Measurements from ENCODE around the gene CPED1.
"Not testable (repeated sequence)": the region's sequence is repeated elsewhere in the genome, so short reads cannot be mapped to it uniquely, and the experiment has no call there.

Gene CPED1

GRCh38 chr7:121300685-121301420 lies 312.3 kb downstream of the CPED1 start:
- no peak for DNase-seq

- no peak for DNase-seq
These were observed 313.1 kb downstream of the CPED1 start for GRCh38 chr7:121301446-121302213.

GRCh38 chr7:121302214-121302745 lies 313.8 kb downstream of the CPED1 start:
- DNase-seq, result no peak

DNA sequence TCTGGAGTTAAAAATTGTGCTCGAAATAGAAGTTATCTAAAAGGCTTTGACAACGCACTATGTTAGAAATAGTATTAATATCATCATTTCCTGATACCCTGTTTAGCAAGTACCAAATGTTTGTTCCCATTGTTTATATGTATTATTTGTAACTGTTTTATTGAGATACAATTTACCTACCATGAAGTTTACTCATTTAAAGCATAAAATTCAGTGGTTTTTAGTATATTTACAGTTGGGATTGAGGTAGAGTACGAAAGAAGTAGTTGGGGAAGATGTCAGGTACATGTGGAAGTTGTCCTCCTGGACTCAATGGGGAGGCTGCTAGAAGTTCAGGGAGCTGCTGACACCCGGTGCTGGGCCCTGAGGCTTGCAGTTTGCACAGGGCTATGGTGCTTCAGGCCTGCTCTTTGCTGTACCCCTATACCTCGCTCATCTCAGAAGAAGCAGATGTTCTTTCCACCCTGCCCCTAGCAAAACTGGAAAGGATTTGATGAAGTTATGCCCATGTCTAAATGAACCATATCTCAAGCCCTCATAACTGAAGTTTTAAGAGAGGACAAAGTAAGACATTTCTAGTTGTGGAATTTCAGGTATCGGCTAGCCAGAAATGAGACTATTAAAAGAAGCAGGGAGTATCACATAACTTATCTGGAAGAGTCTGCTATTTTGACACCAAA lies 315.1 kb downstream of the CPED1 start:
- DNase-seq, result no peak

- no peak for DNase-seq
These were observed 315.7 kb downstream of the CPED1 start for GRCh38 chr7:121304102-121304658.

DNA sequence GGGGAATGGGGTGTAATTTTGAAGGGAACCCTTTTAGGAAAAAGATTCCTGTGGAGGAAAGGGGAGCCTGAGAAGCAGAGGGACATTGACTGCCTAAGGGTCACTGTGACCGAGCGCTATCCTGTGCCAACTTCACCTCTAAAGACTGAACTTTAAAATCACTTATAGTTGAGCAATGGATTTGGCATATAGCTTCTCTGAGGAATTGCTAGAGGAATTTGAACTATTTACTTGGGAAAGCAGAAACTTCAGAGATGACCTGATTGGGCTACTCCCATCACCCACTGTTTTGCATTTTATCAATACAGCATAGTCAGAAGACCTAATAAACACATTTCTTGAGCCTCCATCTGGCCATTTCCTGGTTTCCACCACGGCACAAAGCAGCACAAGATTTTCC lies 316.6 kb downstream of the CPED1 start:
- no peak for DNase-seq

GRCh38 chr7:121306565-121306964 lies 318.1 kb downstream of the CPED1 start:
- no peak for DNase-seq

GRCh38 chr7:121307021-121307574 lies 318.6 kb downstream of the CPED1 start:
- no peak for DNase-seq

- DNase-seq, result no peak
These were observed 324.8 kb downstream of the CPED1 start for GRCh38 chr7:121313220-121313792.

DNA sequence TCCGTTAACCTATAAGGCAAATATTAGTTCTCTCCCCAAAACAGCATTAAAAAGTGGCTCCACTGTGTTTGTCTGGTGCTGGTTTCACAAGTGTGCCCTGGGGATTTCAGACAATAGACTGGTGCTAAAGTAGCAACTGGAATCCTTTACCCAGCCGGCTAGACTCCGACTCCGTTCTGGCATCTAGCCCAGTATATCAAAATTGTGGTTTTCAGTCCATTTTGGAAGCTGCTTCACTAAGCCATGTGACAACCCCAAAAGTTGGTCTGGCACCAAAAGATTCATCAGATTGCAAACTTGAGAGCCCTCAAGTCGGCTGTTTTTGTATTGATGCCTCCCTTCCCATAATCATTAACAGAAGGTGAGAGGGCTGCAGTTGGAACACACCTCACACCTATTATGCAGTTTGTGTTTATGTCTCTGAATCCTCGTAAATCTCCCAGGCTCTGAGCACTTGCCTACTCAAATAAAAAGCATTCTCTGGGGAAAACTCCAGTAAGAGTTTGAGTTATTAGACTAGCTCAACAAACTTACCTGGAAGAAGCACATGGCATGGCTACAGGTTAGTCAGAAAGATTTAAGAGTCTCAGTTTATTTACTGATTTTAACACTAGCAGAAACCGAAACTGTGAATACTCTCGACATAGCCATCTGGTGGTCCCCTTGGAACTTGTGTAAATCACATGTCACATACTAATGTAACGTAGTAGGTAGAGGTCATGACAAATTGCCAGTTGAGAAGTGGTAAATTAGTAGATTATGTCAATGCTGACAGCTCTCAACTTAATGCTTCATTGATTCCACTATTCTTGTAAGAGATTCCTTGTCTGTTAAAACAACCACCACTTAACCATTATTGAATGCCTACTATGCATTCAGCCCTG lies 325.5 kb downstream of the CPED1 start:
- no peak for DNase-seq

- not testable (repeated sequence) for DNase-seq
These were observed 326.7 kb downstream of the CPED1 start for GRCh38 chr7:121315170-121315569.

GRCh38 chr7:121322460-121322859 lies 333.9 kb downstream of the CPED1 start:
- DNase-seq, result no peak

DNA sequence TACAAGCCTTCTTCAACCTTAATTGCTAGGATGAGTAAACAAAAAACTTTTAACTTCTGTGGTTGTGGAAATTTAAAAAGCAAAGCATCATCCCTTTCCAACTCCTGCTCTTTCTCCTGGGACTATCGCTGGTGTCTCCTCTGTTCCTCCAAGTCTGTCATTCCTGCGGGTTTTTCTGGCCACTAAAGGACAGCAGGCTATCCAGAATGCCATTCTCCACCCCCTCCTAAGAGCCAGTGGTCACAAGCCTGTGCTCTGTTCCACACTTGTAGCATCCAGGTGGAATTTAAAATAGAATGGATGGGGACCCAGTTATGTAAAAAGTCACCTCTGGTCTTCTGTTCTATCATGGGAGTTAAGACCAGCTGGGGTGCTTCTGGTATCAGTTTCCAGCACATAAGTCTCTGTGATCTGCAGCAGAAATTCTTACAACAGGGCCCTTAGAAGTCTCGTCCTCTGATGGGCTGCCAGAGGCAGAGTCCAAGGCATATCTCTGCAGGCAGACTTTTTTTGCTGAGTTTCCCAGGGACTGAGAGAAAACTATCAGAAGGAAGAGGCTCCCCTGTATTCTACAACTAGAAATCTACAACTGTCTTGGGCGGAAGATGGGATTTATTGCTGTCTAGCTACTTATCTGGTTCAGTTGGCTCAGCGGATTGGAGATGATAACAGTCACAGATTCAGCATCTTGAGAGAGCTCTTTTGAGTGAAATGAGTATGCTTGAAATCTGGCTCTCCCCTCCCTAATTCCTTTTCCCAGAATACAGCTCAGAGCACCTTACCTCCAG lies 335.2 kb downstream of the CPED1 start:
- DNase-seq, result no peak

GRCh38 chr7:121327671-121328070 lies 339.2 kb downstream of the CPED1 start:
- DNase-seq, result no peak

DNA sequence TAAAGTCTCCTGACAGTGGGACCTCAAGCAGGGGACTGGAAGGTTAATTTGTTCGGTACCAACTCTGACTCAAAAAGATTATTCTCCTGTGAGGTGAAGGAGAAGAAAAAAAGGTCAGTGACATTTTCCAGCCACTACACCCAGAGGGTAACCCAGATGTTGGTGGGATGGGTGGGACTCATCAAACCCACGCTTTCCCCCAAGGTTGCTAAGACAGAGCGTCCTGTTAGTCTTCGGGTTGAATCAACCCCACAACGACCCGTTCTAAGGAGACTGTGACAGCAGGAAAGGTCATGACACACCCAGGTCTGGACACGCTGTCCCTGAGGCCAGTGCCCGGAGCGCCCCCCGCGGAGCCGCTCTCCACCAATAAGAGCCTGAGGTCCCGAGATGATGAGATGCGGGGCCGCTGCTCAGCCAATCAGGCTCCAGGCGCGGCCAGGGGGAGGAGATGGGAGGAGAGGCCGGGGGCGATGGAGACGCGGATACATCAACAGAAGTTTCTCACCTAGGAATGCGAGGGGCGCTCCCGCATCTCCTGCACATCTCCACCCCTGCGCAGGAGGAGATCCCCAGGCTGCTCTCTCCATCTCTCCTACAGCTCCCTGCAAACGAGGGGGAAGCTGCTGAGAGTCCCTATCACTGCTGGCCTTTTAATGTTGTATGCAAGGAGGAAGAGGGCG lies 340.1 kb downstream of the CPED1 start, which contains the start of gene WNT16:
WNT16 (plus strand) TSS at position 493 of the 683 bp plus-strand sequence. CDS start 293 bp downstream, outside the sequence.
- no peak for DNase-seq

DNA sequence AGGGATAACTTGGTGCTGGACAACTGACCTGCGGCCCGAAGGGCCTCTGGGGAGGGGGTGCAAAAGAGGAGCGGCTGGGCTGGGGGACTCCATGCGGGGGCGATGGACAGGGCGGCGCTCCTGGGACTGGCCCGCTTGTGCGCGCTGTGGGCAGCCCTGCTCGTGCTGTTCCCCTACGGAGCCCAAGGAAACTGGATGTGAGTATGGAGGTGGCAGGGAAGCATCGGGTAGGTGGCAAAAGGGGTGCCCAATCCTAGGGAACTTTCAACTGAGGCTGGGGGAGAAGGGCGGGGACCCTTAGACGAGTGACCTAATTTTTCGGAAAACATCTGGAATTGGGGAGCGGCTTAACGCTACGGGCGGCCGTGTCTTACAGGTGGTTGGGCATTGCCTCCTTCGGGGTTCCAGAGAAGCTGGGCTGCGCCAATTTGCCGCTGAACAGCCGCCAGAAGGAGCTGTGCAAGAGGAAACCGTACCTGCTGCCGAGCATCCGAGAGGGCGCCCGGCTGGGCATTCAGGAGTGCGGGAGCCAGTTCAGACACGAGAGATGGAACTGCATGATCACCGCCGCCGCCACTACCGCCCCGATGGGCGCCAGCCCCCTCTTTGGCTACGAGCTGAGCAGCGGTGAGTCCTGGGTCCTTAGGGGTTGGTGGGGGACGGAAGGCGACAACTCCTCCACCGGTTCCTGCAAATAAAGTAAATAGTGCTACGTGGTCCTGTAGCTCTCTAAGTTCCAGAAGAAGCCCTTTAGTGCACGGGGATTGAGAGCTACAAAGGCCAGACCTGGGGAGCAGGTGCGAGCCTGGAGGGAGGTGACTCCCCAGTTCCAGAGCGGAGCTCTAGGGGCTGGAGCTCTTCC lies 340.9 kb downstream of the CPED1 start:
- DNase-seq, result no peak

- no peak for DNase-seq
These were observed 341.7 kb downstream of the CPED1 start for GRCh38 chr7:121330053-121330833.

DNA sequence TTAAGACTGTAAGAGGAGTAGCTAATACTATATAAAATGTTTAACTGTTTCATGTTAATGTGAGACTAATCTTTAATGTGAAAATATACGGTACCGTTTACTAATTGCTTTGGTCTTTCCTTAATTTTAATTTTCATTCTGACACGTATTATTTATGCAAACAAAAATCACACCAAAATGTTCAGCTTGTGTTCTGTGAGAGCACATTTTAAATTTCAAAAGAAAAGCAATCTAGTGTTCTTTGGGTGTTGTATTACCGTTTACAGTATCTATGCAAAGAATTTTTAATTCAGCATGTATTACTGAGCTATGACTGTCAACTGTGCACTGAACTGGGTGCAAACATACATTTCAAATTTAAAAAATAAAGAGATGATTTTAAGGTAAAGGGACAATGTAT lies 342.5 kb downstream of the CPED1 start:
- no peak for DNase-seq
